HepG2 (cell line): Measurements from ENCODE around the gene COG1. TPM values are rescaled to one million over a fixed set of nuclear protein-coding genes. Genes with fewer than 3 reads are reported as not detected.
A peak's percentile ranks its signal among the peaks of the same experiment; 100 is the strongest.

Experiments
- ARNTL ChIP-seq: sonication (generic); formaldehyde crosslinking; IDR thresholded peaks from 2 replicates; pipeline ENCODE4 v1.4.0; 2020; ENCODE audit warnings: mild to moderate bottlenecking, missing genetic modification reagents
- BRCA1 ChIP-seq: sonication (generic); formaldehyde crosslinking; IDR thresholded peaks from 2 replicates; pipeline ENCODE4 v1.4.0; 2020; ENCODE audit warnings: missing genetic modification reagents
- CBX2 ChIP-seq, 2 experiments: fragments of 200-600 bp in 1 of 2; sonication (generic); formaldehyde crosslinking in 1 of 2; IDR thresholded peaks; 2 replicates each; pipeline versions ENCODE4 v1.7.0 to v1.8.1; 2018 to 2022; ENCODE audit warnings: low read depth in 2 of 2, low read length in 1 of 2, mild to moderate bottlenecking in 1 of 2, missing genetic modification reagents in 1 of 2
- GFI1 ChIP-seq: sonication (generic); formaldehyde crosslinking; IDR thresholded peaks from 2 replicates; pipeline ENCODE4 v1.5.0; 2020; ENCODE audit warnings: missing genetic modification reagents, mild to moderate bottlenecking, borderline replicate concordance
- HDAC2 ChIP-seq: sonication (generic); formaldehyde crosslinking; IDR thresholded peaks from 2 replicates; pipeline ENCODE4 v1.4.0; 2020; ENCODE audit warnings: missing genetic modification reagents
- MIER2 ChIP-seq: IDR thresholded peaks from 2 replicates; pipeline ENCODE4 v1.6.1; 2016; ENCODE audit warnings: missing biosample characterization, missing genetic modification reagents
- MZF1 ChIP-seq: sonication (generic); formaldehyde crosslinking; IDR thresholded peaks from 2 replicates; pipeline ENCODE4 v1.8.1; 2023; ENCODE audit warnings: mild to moderate bottlenecking, missing genetic modification reagents, borderline replicate concordance
- NFIC ChIP-seq: IDR thresholded peaks from 2 replicates; pipeline ENCODE4 v1.6.1; 2012; ENCODE audit warnings: mild to moderate bottlenecking, low read length, inconsistent platforms
- RBFOX2 ChIP-seq: fragments of 200-400 bp; formaldehyde crosslinking; IDR thresholded peaks from 2 replicates; pipeline ENCODE4 v1.6.1; 2017; ENCODE audit warnings: low read depth, mild to moderate bottlenecking, low read length
- RCOR2 ChIP-seq: IDR thresholded peaks from 2 replicates; pipeline ENCODE4 v1.6.1; 2016; ENCODE audit warnings: missing biosample characterization, missing genetic modification reagents
- SALL1 ChIP-seq: sonication (generic); formaldehyde crosslinking; IDR thresholded peaks from 2 replicates; pipeline ENCODE4 v1.8.0; 2022; ENCODE audit warnings: mild to moderate bottlenecking, missing genetic modification reagents
- SMC3 ChIP-seq: IDR thresholded peaks from 2 replicates; pipeline ENCODE4 v1.6.1; 2011; ENCODE audit warnings: low read length, improper control_type of control experiment
- SP5 ChIP-seq: IDR thresholded peaks from 2 replicates; pipeline ENCODE4 v1.6.1; 2016; ENCODE audit warnings: low read depth, borderline replicate concordance
- YEATS2 ChIP-seq: sonication (generic); formaldehyde crosslinking; IDR thresholded peaks from 2 replicates; pipeline ENCODE4 v1.4.0; 2020; ENCODE audit warnings: missing genetic modification reagents, borderline replicate concordance
- ZFP62 ChIP-seq: sonication (generic); formaldehyde crosslinking; IDR thresholded peaks from 2 replicates; pipeline ENCODE4 v1.4.0; 2020; ENCODE audit warnings: missing genetic modification reagents
- ZNF124 ChIP-seq: sonication (generic); formaldehyde crosslinking; IDR thresholded peaks from 2 replicates; pipeline ENCODE4 v1.4.0; 2020; ENCODE audit warnings: missing genetic modification reagents
- ZNF205 ChIP-seq: IDR thresholded peaks from 2 replicates; pipeline ENCODE4 v1.6.1; 2018; ENCODE audit warnings: missing biosample characterization, missing genetic modification reagents
- ZNF260 ChIP-seq: sonication (generic); formaldehyde crosslinking; IDR thresholded peaks from 2 replicates; pipeline ENCODE4 v1.4.0; 2020; ENCODE audit warnings: missing genetic modification reagents, low read depth, mild to moderate bottlenecking, borderline replicate concordance
- ZNF335 ChIP-seq: sonication (generic); formaldehyde crosslinking; IDR thresholded peaks from 2 replicates; pipeline ENCODE4 v1.4.0; 2020; ENCODE audit warnings: missing genetic modification reagents
- ZNF44 ChIP-seq: sonication (generic); formaldehyde crosslinking; IDR thresholded peaks from 2 replicates; pipeline ENCODE4 v1.5.1; 2020; ENCODE audit warnings: mild to moderate bottlenecking, missing genetic modification reagents
- ZNF567 ChIP-seq: sonication (generic); formaldehyde crosslinking; IDR thresholded peaks from 2 replicates; pipeline ENCODE4 v1.8.1; 2023; ENCODE audit warnings: mild to moderate bottlenecking, missing genetic modification reagents, borderline replicate concordance
- ZNF724P ChIP-seq: sonication (generic); formaldehyde crosslinking; IDR thresholded peaks from 2 replicates; pipeline ENCODE4 v1.8.0; 2022; ENCODE audit warnings: missing genetic modification reagents, borderline replicate concordance
- ZNF772 ChIP-seq: sonication (generic); formaldehyde crosslinking; IDR thresholded peaks from 2 replicates; pipeline ENCODE4 v1.5.0; 2020; ENCODE audit warnings: mild to moderate bottlenecking, missing genetic modification reagents
- polyA plus RNA-seq, 8 experiments: library from polyadenylated mRNA; depleted of rRNA in 3 of 8; stranded (reverse) in 7 of 8; unstranded in 1 of 8; fragments of >200 nt; fragmentation: Illumina TruSeq in 4 of 8; extraction: Trizol in 4 of 8; gene quantifications; 2 replicates each; pipeline versions ENCODE4 v1.2.1 to v1.2.3, GENCODE V29; 2011 to 2016; ENCODE audit warnings: low read depth in 4 of 8, missing spikeins in 1 of 8, mixed read lengths in 1 of 8; ENCODE audit not compliant: insufficient read depth in 1 of 8
- total RNA-seq, 5 experiments: library from RNA; depleted of rRNA; stranded (reverse); fragments of >200 nt; fragmentation: Illumina TruSeq; extraction: Trizol; gene quantifications; 2 replicates each; pipeline ENCODE4 v1.2.3, GENCODE V29; 2016; ENCODE audit warnings: low read depth in 1 of 5
- TF ChIP-seq, protein P1 (sequence below): sonication (generic); formaldehyde crosslinking; IDR thresholded peaks from 2 replicates; pipeline ENCODE4 v1.5.0; 2020; ENCODE audit warnings: missing genetic modification reagents, mild to moderate bottlenecking, borderline replicate concordance
- TF ChIP-seq, protein P2 (sequence below): sonication (generic); formaldehyde crosslinking; IDR thresholded peaks from 2 replicates; pipeline ENCODE4 v1.4.0; 2020; ENCODE audit warnings: missing genetic modification reagents, borderline replicate concordance
- TF ChIP-seq, protein P3 (sequence below): sonication (generic); formaldehyde crosslinking; IDR thresholded peaks from 2 replicates; pipeline ENCODE4 v1.4.0; 2020; ENCODE audit warnings: missing genetic modification reagents

Gene COG1
- total and polyA plus RNA-seq, 2 of the 13 experiments (the other 11 are each of a cell fraction or from before 2014, with no cell fraction given), result 36.6 to 39.7 TPM

DNA sequence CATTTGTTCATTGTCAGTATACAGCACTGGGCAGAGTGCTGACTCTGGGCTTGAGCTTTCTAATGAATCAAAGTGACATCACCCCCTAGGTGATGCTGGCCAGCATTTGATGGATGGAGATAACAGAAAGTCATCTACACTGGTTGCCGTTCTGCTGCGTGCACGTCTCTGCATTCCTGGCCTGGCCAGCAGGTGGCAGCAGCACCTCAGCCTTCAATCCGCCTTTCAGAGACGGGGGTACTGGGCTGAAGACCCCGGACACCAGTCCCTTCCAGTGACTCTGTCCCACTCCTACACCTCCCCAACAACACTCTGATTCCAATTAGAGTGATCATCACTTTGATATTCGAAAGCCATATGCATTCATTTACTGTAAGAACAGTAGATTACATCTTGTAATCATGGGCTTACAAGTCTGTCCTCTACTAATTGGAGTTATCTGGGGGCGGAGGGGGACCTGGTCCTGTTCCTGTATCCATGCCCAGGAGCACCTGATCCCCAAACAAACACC is 62.9 kb downstream of the COG1 start (continued):
- TF ChIP-seq ZNF260, result no peak
- TF ChIP-seq ZNF44 (CRISPR knock-in tag), result 0 out of 2 replicates have a peak, but pooled peaks have one; percentile 32
- peak; percentile 40; the same call in 1 of the 2 replicates for TF ChIP-seq MIER2 (CRISPR knock-in tag)
- TF ChIP-seq CBX2 (IDR thresholded peaks at IDR 0.05; ENCODE audit: low read depth, low read length), result no peak
- no peak for TF ChIP-seq CBX2 (CRISPR knock-in tag; IDR thresholded peaks at IDR 0.05; ENCODE audit: low read depth)
- peak; percentile 51; the same call in 1 of the 2 replicates for TF ChIP-seq YEATS2 (CRISPR knock-in tag)
- TF ChIP-seq ZNF772 (CRISPR knock-in tag), result 0 out of 2 replicates have a peak, but pooled peaks have one; percentile 58
- TF ChIP-seq RCOR2, result 0 out of 2 replicates have a peak, but pooled peaks have one; percentile 42
- no peak for TF ChIP-seq RBFOX2
- TF ChIP-seq, protein P1, sequence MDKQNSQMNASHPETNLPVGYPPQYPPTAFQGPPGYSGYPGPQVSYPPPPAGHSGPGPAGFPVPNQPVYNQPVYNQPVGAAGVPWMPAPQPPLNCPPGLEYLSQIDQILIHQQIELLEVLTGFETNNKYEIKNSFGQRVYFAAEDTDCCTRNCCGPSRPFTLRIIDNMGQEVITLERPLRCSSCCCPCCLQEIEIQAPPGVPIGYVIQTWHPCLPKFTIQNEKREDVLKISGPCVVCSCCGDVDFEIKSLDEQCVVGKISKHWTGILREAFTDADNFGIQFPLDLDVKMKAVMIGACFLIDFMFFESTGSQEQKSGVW, result no peak
- TF ChIP-seq, protein P2, sequence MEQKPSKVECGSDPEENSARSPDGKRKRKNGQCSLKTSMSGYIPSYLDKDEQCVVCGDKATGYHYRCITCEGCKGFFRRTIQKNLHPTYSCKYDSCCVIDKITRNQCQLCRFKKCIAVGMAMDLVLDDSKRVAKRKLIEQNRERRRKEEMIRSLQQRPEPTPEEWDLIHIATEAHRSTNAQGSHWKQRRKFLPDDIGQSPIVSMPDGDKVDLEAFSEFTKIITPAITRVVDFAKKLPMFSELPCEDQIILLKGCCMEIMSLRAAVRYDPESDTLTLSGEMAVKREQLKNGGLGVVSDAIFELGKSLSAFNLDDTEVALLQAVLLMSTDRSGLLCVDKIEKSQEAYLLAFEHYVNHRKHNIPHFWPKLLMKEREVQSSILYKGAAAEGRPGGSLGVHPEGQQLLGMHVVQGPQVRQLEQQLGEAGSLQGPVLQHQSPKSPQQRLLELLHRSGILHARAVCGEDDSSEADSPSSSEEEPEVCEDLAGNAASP (CRISPR knock-in tag), result peak; percentile 55; the same call in 1 of the 2 replicates
- peak; percentile 99 for TF ChIP-seq SMC3
- TF ChIP-seq ZNF567, result no peak
- no peak for TF ChIP-seq SP5
- peak; percentile 71 for TF ChIP-seq SALL1 (CRISPR knock-in tag)
- TF ChIP-seq ZFP62 (CRISPR knock-in tag), result no peak
- TF ChIP-seq BRCA1, result no peak
- 0 out of 2 replicates have a peak, but pooled peaks have one; percentile 30 for TF ChIP-seq ZNF335
- TF ChIP-seq ZNF124 (CRISPR knock-in tag), result peak; percentile 83; the same call in 1 of the 2 replicates
- TF ChIP-seq, protein P3, sequence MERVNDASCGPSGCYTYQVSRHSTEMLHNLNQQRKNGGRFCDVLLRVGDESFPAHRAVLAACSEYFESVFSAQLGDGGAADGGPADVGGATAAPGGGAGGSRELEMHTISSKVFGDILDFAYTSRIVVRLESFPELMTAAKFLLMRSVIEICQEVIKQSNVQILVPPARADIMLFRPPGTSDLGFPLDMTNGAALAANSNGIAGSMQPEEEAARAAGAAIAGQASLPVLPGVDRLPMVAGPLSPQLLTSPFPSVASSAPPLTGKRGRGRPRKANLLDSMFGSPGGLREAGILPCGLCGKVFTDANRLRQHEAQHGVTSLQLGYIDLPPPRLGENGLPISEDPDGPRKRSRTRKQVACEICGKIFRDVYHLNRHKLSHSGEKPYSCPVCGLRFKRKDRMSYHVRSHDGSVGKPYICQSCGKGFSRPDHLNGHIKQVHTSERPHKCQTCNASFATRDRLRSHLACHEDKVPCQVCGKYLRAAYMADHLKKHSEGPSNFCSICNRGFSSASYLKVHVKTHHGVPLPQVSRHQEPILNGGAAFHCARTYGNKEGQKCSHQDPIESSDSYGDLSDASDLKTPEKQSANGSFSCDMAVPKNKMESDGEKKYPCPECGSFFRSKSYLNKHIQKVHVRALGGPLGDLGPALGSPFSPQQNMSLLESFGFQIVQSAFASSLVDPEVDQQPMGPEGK (CRISPR knock-in tag), result 0 out of 2 replicates have a peak, but pooled peaks have one; percentile 32
- TF ChIP-seq NFIC, result no peak
- peak; percentile 37; the same call in 1 of the 2 replicates for TF ChIP-seq GFI1
- no peak for TF ChIP-seq ARNTL (CRISPR knock-in tag)
- TF ChIP-seq HDAC2 (CRISPR knock-in tag), result 0 out of 2 replicates have a peak, but pooled peaks have one; percentile 27
- TF ChIP-seq ZNF724P, result peak; percentile 48; the same call in 1 of the 2 replicates
- 0 out of 2 replicates have a peak, but pooled peaks have one; percentile 17 for TF ChIP-seq MZF1
- no peak for TF ChIP-seq ZNF205 (CRISPR knock-in tag)
